GM12892 (cell line): ENCODE results near the gene UXS1.

ENCODE experiments used
- POLR2A ChIP-seq: IDR thresholded peaks from 2 replicates; pipeline ENCODE4 v1.6.1; 2011; ENCODE audit warnings: low read depth, low read length, control low read depth
- POLR2AphosphoS5 ChIP-seq: IDR thresholded peaks from 2 replicates; pipeline ENCODE4 v1.6.1; 2011; ENCODE audit warnings: low read depth, low read length, control low read depth

DNA sequence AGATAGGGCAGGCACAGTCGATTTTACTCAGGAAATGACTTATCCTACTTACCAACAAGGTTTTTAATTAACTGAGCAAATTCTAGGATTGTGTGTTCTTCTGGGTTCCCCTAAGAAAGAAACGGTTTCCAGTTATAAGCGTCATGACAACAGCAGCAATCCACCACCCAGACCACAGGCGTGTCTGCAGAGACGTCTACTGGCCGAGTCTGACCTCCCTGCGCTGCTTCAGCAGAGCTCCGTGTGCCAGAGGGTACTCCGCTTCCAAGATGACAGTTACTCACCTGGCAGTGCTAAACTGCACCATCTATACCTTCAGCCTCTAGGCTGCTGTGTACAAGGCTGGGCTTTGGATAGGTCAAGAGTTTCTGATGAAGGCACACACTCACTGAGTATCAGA, 95.4 kb downstream of the UXS1 start:
- no peak for TF ChIP-seq POLR2A
- no peak for TF ChIP-seq POLR2AphosphoS5
